CD4-positive, CD25-positive, alpha-beta regulatory T cell (primary cell): ENCODE data around the gene CKB. TPM values are rescaled to one million over a fixed set of nuclear protein-coding genes. Genes with fewer than 3 reads are reported as not detected.

Experiments
- ATAC-seq, 2 donors: fragments of 150-1000 bp; cut with Tn5 transposase; one replicate each; pipeline ENCODE4 v1.10.0; 2021; ENCODE audit warnings: low read depth in 2 of 2, moderate number of reproducible peaks in 2 of 2, moderate library complexity in 1 of 2
- DNase-seq, 3 donors: peaks; one replicate each; pipeline versions ENCODE4 v3.0.0 to v3.0.0-alpha.2; 2012 to 2022; ENCODE audit warnings: mixed read lengths in 1 of 3
- H3K27ac ChIP-seq: one replicate; pipeline ENCODE4 v1.7.0; 2013; ENCODE audit warnings: mild to moderate bottlenecking, low read length; ENCODE audit not compliant: insufficient read depth, poor library complexity, severe bottlenecking
- H3K27me3 ChIP-seq: one replicate; pipeline ENCODE4 v1.7.0; 2013; ENCODE audit warnings: low read length; ENCODE audit not compliant: control insufficient read depth, insufficient read depth
- H3K36me3 ChIP-seq: one replicate; pipeline ENCODE4 v1.7.0; 2013; ENCODE audit warnings: mild to moderate bottlenecking, low read length, moderate library complexity; ENCODE audit not compliant: control insufficient read depth, insufficient read depth
- H3K4me1 ChIP-seq: 2 replicates; pipeline ENCODE4 v1.7.0; 2013; ENCODE audit warnings: mild to moderate bottlenecking, low read length; ENCODE audit not compliant: insufficient read depth, control insufficient read depth, poor library complexity, severe bottlenecking
- H3K4me3 ChIP-seq: one replicate; pipeline ENCODE4 v1.7.0; 2013; ENCODE audit warnings: low read depth, mild to moderate bottlenecking, low read length, moderate library complexity
- H3K9me3 ChIP-seq, 2 experiments: 1 replicate in 1 of 2; 2 replicates in 1 of 2; pipeline ENCODE4 v1.7.0; 2013; ENCODE audit warnings: low read length in 2 of 2, mild to moderate bottlenecking in 1 of 2, moderate library complexity in 1 of 2; ENCODE audit not compliant: control insufficient read depth in 2 of 2
- H3K27ac Mint-ChIP-seq, 3 donors: one replicate each; pipeline ENCODE4 v1.8.0; 2020 to 2022; ENCODE audit warnings: mild to moderate bottlenecking in 3 of 3, mixed read lengths in 3 of 3, moderate library complexity in 2 of 3
- H3K27me3 Mint-ChIP-seq: one replicate; pipeline ENCODE4 v1.8.0; 2022; ENCODE audit warnings: mild to moderate bottlenecking, mixed read lengths
- H3K36me3 Mint-ChIP-seq: one replicate; pipeline ENCODE4 v1.8.0; 2020; ENCODE audit warnings: mixed read lengths
- H3K4me1 Mint-ChIP-seq, 4 donors: one replicate each; pipeline ENCODE4 v1.8.0; 2020 to 2022; ENCODE audit warnings: mixed read lengths in 4 of 4, mild to moderate bottlenecking in 1 of 4
- H3K4me3 Mint-ChIP-seq, 4 donors: one replicate each; pipeline ENCODE4 v1.8.0; 2020 to 2022; ENCODE audit warnings: mild to moderate bottlenecking in 4 of 4, mixed read lengths in 4 of 4, moderate library complexity in 3 of 4
- H3K9me3 Mint-ChIP-seq, 7 donors: one replicate each; pipeline ENCODE4 v1.8.0; 2020 to 2022; ENCODE audit warnings: mixed read lengths in 7 of 7, mild to moderate bottlenecking in 3 of 7, moderate library complexity in 2 of 7
- polyA plus RNA-seq, 4 donors: library from polyadenylated mRNA; unstranded; fragments of 300-500 nt; fragmentation: Illumina TruSeq; gene quantifications; one replicate each; pipeline ENCODE4 v1.2.3, GENCODE V29; 2021
- total RNA-seq: library from RNA; stranded (reverse); gene quantifications from one replicate; pipeline ENCODE4 v1.2.3, GENCODE V29; 2022

CKB gene
- total and polyA plus RNA-seq, 5 donors from 2014 or later: 1.4 to 5.8 (median 1.7) TPM; not detected in 1

DNA sequence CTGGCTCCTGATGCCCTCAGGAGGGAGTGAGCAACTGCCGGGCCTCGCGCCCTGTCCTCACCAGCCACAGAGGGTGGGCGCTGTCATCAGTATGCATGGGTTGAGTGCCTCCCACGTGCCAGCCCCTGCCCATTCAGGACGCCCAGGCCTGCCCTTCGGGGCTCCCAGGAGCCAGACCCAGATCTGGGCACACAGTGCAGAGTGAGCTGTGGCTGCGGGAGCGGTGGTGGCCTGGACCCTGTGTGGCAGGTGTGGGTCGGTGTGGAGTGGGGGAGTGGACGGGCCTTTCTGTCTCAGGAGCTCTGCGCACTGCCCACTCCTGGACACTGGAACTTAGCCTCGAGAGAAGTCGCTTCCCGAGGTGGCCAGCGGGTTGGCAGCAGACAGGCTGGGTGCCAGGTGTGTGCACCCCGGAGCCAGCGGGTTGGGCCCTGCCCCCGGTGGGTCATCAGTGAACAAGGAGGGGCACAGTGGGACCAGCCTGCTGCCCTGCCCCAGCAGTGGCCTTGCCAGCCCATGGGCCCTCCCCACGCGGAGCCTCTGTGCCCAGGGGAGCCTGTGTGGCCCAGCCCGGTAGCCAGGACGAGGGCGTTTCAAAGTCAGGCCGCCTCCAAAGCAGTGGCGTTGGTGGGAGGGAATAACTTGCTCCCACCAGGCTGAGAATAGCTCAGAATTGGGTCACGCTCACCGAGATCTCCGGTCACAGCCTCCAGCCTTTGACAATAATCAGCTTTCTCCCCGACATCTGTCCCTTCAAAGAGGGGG is 15.8 kb upstream of the CKB start:
- no peaks in the 10 kb centered on the region for H3K36me3 Mint-ChIP-seq
- Histone ChIP-seq H3K4me3 (no peak overlapping the region), H3K27me3 (no peaks in the 10 kb centered on the region), H3K9me3 (no peaks in the 10 kb centered on the region), H3K36me3 (no peaks in the 10 kb centered on the region), H3K4me1 (no peaks in the 10 kb centered on the region), H3K27ac (no peak overlapping the region)
- H3K27me3 Mint-ChIP-seq: no peaks in the 10 kb centered on the region
- no peak for ATAC-seq
- no peaks in the 10 kb centered on the region for H3K4me1 Mint-ChIP-seq
- H3K9me3 Mint-ChIP-seq: no peaks in the 10 kb centered on the region
- H3K27ac Mint-ChIP-seq: no peak overlapping the region
- DNase-seq: no peak
- H3K4me3 Mint-ChIP-seq: no peak overlapping the region

DNA sequence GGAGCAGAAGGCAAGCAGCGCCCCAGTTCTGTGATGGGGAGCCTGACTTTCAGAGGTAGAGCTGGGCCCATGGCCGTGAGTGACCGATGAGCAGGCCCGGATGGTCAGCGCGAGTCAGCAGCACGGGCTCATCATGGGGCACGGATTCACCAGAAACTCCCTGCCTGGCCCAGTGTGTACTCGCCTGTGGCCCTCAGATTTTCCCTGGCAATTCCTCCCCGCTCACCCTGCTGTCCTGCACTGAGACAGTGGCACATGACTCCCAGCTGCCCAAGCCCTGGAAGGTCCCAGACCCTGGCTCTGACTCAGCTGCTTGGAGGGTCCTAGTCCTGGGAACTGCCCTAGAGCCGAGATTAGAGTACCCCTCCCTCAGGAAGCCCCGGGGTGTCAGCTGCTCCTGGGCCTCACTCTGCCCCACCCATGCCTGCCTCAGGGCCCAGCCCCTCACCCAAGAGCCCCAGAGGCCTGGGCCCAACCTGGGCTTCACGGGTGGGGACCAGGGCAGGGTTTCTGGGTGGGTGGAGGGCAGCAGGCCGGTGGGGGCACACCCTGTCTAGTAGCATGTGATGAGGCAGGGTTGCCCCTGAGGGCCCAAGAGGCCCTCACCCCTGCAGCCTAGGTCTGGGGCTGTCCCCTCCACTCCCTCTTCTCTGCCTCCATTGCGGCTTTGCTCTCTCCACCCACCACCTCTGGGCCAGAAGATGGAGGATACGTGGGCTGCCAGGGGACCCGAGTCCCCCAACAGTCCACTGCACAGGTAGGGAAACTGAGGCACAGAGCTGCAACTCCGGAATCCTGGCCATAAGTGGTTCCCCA is 14.8 kb upstream of the CKB start:
- no peaks in the 10 kb centered on the region for H3K4me1 ChIP-seq
- Mint-ChIP-seq H3K4me1 (no peaks in the 10 kb centered on the region), H3K9me3 (no peaks in the 10 kb centered on the region), H3K36me3 (no peaks in the 10 kb centered on the region), H3K4me3 (peak overlapping the region in 1 of 4 donors; percentile 68), H3K27me3 (no peaks in the 10 kb centered on the region), H3K27ac (peak overlapping the region in 1 of 3 donors; percentile 87)
- no peak overlapping the region for H3K4me3 ChIP-seq
- ATAC-seq: no peak
- H3K27ac ChIP-seq: no peak overlapping the region
- H3K9me3 ChIP-seq: no peaks in the 10 kb centered on the region
- no peaks in the 10 kb centered on the region for H3K27me3 ChIP-seq
- DNase-seq: no peak
- no peaks in the 10 kb centered on the region for H3K36me3 ChIP-seq

DNA sequence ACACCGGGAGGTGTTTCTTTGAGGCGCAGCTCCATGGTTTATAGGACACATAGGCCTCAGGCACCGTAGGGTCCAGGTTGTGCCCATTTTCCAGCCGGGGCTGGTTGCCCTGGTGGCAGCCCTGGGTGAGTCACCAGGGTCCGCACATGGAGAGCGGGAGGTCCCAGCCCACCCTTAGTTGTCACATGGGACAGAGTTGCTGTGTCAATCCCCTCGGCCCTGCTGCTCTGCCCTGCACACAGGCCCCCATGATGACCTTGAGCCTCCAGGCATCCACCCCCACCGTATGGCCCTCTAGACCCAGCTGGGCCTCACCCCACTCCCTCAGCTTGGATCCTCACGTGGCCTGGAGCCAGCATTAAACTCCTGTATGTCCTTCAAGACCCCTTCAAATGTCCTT is 14.1 kb upstream of the CKB start:
- no peaks in the 10 kb centered on the region for H3K9me3 ChIP-seq
- H3K4me1 Mint-ChIP-seq: peaks cover 0 to under 1% (median 0%) of the 10 kb centered on the region in 4 donors
- no peaks in the 10 kb centered on the region for H3K9me3 Mint-ChIP-seq
- DNase-seq (no peak), ATAC-seq (no peak)
- H3K4me3 Mint-ChIP-seq: peak overlapping the region in 1 of 4 donors; percentile 68
- no peaks in the 10 kb centered on the region for H3K36me3 Mint-ChIP-seq
- H3K27ac ChIP-seq: no peak overlapping the region
- H3K27me3 Mint-ChIP-seq: no peaks in the 10 kb centered on the region
- no peak overlapping the region for H3K4me3 ChIP-seq
- H3K27me3 ChIP-seq: no peaks in the 10 kb centered on the region
- H3K36me3 ChIP-seq: no peaks in the 10 kb centered on the region
- H3K27ac Mint-ChIP-seq: peak overlapping the region in 1 of 3 donors; percentile 87
- no peaks in the 10 kb centered on the region for H3K4me1 ChIP-seq

DNA sequence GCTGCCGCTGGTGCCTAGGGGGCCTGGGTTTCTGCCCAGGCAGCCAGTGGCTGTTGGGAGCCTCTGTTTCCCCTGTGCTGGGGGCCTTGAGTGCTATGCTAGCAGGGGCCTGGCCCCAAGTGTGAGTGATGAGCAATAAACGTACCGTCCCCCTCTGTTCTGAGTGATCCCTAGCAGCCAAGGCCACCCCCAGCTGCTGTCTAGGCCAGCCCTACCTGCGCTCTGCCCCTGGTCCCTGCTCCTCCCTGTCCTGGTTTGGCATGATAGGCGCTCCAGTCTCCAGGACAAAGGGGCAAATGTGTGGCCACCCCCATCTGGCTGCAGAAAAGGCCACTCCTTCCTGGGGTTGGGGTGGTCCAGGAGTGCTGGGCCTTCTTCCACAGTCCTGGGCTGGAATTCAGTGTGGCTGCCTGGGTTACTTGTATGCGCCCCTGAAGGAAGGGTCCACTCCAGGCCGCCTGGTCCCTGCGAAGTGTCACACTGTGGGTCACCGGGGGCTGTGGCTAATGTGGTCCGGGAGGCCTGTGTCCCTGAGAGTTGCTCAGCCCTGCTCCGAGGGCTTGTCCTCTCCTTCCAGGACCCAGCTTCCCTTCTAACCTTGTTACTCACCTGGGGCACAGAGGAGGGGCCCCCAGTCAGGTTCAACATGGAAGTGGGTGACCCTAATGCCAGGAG is 13.4 kb upstream of the CKB start:
- DNase-seq (no peak), ATAC-seq (no peak)
- H3K27ac ChIP-seq: no peak overlapping the region
- Mint-ChIP-seq H3K4me3 (no peak overlapping the region), H3K36me3 (no peaks in the 10 kb centered on the region), H3K4me1 (peaks cover 0 to 7% (median 0%) of the 10 kb centered on the region in 4 donors), H3K9me3 (no peaks in the 10 kb centered on the region), H3K27me3 (no peaks in the 10 kb centered on the region), H3K27ac (no peak overlapping the region)
- H3K9me3 ChIP-seq: no peaks in the 10 kb centered on the region
- H3K4me1 ChIP-seq: peaks cover 2% of the 10 kb centered on the region
- no peaks in the 10 kb centered on the region for H3K27me3 ChIP-seq
- no peak overlapping the region for H3K4me3 ChIP-seq
- H3K36me3 ChIP-seq: no peaks in the 10 kb centered on the region

DNA sequence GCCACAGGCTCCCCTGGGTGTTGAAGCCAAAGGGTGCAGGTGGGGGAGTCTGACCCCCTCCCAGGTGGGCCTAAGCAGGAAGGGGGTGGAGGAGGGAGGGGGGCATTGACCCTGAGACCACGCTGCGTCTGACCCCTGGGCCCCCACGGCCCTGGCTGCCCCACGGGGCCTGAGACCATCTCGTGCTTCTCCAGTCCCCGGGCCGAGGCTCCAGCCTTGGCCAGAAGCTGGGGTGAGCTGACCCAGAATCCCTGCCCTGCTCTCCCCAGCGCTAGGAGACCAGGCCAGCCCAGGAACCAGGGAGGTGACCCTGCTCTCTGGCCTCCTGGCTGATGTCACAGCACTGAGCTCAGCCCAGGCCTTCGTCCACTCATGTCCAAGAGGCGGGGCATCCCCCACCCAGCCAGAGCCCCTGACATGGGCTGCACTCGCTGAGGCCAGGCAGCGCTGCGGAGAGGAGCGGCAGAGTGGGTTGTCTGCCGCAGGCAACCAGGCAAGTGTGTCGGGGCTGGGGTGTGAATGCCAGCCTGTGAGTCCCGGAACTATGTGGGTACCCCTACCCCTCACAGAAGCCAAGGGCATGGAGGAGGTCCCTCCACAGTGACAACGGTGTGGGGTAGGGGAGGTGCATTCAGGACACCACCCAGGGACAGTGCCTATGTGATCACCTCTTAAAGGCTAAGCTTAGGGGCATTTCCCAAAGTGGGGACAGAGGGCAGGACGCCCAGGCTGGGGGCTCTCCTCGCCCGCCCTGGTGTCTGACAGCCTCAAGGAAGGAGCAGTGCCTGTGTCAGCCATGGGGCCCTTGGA is 12.7 kb upstream of the CKB start:
- Histone ChIP-seq H3K4me3 (no peak overlapping the region), H3K36me3 (no peaks in the 10 kb centered on the region), H3K27me3 (no peaks in the 10 kb centered on the region), H3K9me3 (no peaks in the 10 kb centered on the region), H3K4me1 (peaks cover 9% of the 10 kb centered on the region), H3K27ac (no peak overlapping the region)
- Mint-ChIP-seq H3K36me3 (no peaks in the 10 kb centered on the region), H3K27ac (no peak overlapping the region), H3K4me1 (peaks cover 0 to 13% (median 3%) of the 10 kb centered on the region in 4 donors), H3K9me3 (no peaks in the 10 kb centered on the region), H3K27me3 (no peaks in the 10 kb centered on the region), H3K4me3 (no peak overlapping the region)
- no peak for ATAC-seq
- no peak for DNase-seq

DNA sequence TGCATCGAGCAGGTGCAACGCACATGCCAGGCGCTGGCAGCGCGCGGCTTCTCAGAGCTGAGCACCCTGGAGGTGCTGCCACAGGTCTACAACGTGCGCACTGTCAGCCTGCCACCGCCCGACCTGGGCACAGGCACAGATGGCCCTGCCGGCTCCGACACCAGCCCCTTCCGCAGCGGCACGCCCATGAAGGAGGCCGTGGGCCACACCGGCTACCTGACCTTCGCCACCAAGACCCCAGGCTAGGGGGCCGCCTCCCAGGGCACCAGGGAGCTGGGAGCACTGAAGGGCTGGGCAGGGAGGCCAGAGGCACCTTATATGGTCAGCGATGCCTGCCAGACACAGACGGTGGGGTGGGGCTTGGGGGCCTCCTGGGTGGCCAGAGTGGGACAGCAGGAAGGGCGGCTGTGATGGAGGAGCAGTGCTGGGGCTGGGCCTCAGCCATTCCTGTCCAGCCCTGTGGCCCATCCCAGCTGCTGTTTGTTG is 12.0 kb upstream of the CKB start:
- no peak overlapping the region for H3K4me3 Mint-ChIP-seq
- no peaks in the 10 kb centered on the region for H3K9me3 Mint-ChIP-seq
- Histone ChIP-seq H3K27me3 (no peaks in the 10 kb centered on the region), H3K4me1 (peaks cover 14% of the 10 kb centered on the region), H3K27ac (no peak overlapping the region), H3K9me3 (no peaks in the 10 kb centered on the region), H3K36me3 (no peaks in the 10 kb centered on the region), H3K4me3 (no peak overlapping the region)
- H3K4me1 Mint-ChIP-seq: peaks cover 0 to 20% (median 8%) of the 10 kb centered on the region in 4 donors
- ATAC-seq (no peak), DNase-seq (no peak)
- no peak overlapping the region for H3K27ac Mint-ChIP-seq
- no peaks in the 10 kb centered on the region for H3K27me3 Mint-ChIP-seq
- no peaks in the 10 kb centered on the region for H3K36me3 Mint-ChIP-seq

DNA sequence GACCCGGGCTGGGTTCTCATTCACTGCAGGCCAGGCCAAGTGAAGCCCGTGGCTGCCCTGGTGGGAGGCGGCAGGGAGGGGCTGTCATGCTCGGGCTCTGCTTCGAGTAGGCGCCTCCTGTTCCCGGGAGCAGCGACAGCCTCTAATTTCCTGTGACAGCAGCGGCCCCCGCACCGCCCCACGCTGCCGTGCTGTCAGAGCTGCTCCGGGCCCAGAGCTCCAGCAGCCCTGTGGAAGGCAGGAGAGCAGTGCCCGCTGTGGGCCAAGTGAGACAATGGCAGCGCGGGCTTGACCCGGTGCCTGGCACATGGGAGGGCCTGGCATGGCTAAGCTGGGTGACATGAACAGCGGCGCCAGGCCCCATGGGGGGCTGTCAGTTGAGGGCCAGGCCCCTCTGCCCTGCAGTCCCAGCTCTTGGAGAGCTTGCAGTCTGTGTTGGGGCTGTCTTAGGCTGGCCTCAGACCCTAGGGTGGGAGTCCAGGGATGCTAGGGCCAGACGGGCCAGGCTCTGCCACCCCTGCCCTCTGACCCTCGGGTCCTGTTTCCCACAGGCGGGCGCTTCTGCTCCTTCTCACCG is 11.5 kb upstream of the CKB start:
- Mint-ChIP-seq H3K4me3 (no peak overlapping the region), H3K4me1 (peaks cover 0 to 23% (median 9%) of the 10 kb centered on the region in 4 donors), H3K36me3 (no peaks in the 10 kb centered on the region), H3K9me3 (peaks cover 0 to 1% (median 0%) of the 10 kb centered on the region in 7 donors), H3K27ac (no peak overlapping the region), H3K27me3 (no peaks in the 10 kb centered on the region)
- H3K4me3 ChIP-seq: no peak overlapping the region
- H3K4me1 ChIP-seq: peaks cover 19% of the 10 kb centered on the region
- H3K27ac ChIP-seq: no peak overlapping the region
- DNase-seq (no peak), ATAC-seq (no peak)
- H3K36me3 ChIP-seq: no peaks in the 10 kb centered on the region
- H3K9me3 ChIP-seq: no peaks in the 10 kb centered on the region
- no peaks in the 10 kb centered on the region for H3K27me3 ChIP-seq
